Ovary (tissue), 9 donors: Measurements from ENCODE around the gene AP3S2. TPM values are rescaled to one million over a fixed set of nuclear protein-coding genes. Genes with fewer than 3 reads are reported as not detected.

Source experiments
- DNase-seq, 5 donors: peaks; one replicate each; pipeline ENCODE4 v3.0.0-alpha.2; 2019 to 2020
- H3K27ac ChIP-seq, 2 donors: fragments of 200-600 bp; one replicate each; pipeline versions ENCODE4 v1.5.1 to v1.8.0; 2019 to 2022
- H3K27me3 ChIP-seq: fragments of 200-600 bp; one replicate; pipeline ENCODE4 v1.8.0; 2022
- H3K36me3 ChIP-seq: fragments of 200-600 bp; sonication (generic); one replicate; pipeline ENCODE4 v1.5.1; 2019
- H3K4me1 ChIP-seq: one replicate; pipeline ENCODE4 v1.8.1; 2013; ENCODE audit warnings: mild to moderate bottlenecking, moderate library complexity; ENCODE audit not compliant: insufficient read depth
- H3K4me3 ChIP-seq: fragments of 200-600 bp; sonication (generic); one replicate; pipeline ENCODE4 v1.5.1; 2017
- H3K9me3 ChIP-seq, 2 donors: fragments of 200-600 bp in 1 of 2; sonication (generic) in 1 of 2; one replicate each; pipeline versions ENCODE4 v1.5.1 to v1.8.1; 2013 to 2019; ENCODE audit warnings: mild to moderate bottlenecking in 1 of 2, moderate library complexity in 1 of 2
- EP300 ChIP-seq: sonication (generic); formaldehyde crosslinking; IDR thresholded peaks from one replicate; pipeline ENCODE4 v1.6.1; 2017; ENCODE audit warnings: antibody characterized with exemption
- POLR2A ChIP-seq: fragments of 450-650 bp; IDR thresholded peaks from one replicate; pipeline ENCODE4 v1.6.1; 2017; ENCODE audit warnings: antibody characterized with exemption, mild to moderate bottlenecking, moderate library complexity
- WGBS, 3 donors: extraction: QIAGEN DNeasy Blood & Tissue Kit in 1 of 3; methylation state at CpG; one replicate each; pipeline versions ENCODE4 v1.1.5 to v1.1.7; 2013 to 2017; 5-methylcytosine and 5-hydroxymethylcytosine counted together
- intact Hi-C, 4 donors: fragments of 100-400 bp; cut with DNase I; formaldehyde crosslinking; loops; one replicate each; pipeline versions ENCODE4 v1.11.0 to v1.15.1; 2022 to 2023
- polyA plus RNA-seq, 2 donors: library from polyadenylated mRNA; stranded (reverse); fragments of 200-250 nt in 1 of 2; fragments of 350-450 nt in 1 of 2; fragmentation: Illumina TruSeq in 1 of 2; extraction: RNeasy Lipid Tissue Mini Kit (QIAGEN cat#74804) in 1 of 2; gene quantifications; one replicate each; pipeline ENCODE4 v1.2.3, GENCODE V29; 2013 to 2014
- total RNA-seq, 7 donors: library from RNA; depleted of rRNA in 2 of 7; stranded (reverse); fragments of >200 nt in 2 of 7; fragmentation: NEBNext Ultra II Directional in 3 of 7; extraction: Animal tissue kit (Norgen Biotek cat#: 25700) in 3 of 7; gene quantifications; one replicate each; pipeline versions ENCODE4 v1.1.0 to v1.2.4, GENCODE V29; 2016 to 2023
- TF ChIP-seq, protein P1 (sequence below), 3 donors: fragments of 450-650 bp in 2 of 3; fragments of 200-600 bp in 1 of 3; IDR thresholded peaks; one replicate each; pipeline versions ENCODE4 v1.5.1 to v1.8.0; 2016 to 2022; ENCODE audit warnings: antibody characterized with exemption in 3 of 3, mild to moderate bottlenecking in 1 of 3
- donor health status: DM: no; HTN: no; CAD: no; lungs with moderate emphysema.
- donor health status: DM: no; HTN: no; CAD: no.
- donor health status: Bipolar disorder and iron deficiency.
- donor health status: DM: yes; HTN: yes; CAD: no.
- donor health status: DM: no; HTN: no; CAD: no.
- donor health status: DM: yes; HTN: yes; CAD: no.

Gene AP3S2
- total and polyA plus RNA-seq, 9 donors: 15.3 to 57.1 (median 30.7) TPM

DNA sequence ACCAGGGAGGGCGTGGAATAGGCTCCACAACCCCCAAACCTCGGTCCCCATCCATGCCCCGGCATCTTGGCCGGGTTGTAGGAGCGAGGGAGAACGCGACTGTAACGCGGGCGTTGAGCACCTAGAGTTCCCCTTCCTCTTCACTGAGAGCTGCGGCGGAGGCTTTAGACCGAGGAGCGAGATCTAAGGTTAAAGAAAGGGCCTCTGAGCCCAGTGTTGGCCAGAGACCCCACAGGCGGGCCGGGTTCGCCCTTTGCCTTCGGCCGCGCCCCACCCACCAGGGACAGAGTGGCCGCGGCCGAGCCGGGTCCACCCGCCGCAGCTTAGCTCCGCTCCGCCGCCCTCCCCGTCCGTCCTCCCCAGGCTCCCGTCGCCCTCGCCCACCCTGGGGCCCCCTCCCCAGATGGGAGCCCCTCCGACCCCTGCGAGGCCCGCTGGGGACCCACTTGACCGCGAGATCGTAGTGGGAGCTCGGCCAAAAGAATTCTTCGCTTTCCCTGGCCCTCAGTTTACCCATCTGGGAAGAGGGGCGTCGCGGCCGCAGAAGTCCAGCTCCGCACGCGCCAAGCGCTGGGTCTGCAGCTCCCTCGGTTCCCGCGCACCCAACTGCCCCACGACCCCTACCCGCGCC, 79.6 kb downstream of the AP3S2 start:
- Histone ChIP-seq H3K27ac (no peak overlapping the region), H3K9me3 (peaks cover 0 to 9% of the 10 kb centered on the region in 2 donors), H3K4me3 (peak overlapping the region; percentile 17), H3K27me3 (peaks cover 4% of the 10 kb centered on the region), H3K36me3 (no peaks in the 10 kb centered on the region), H3K4me1 (peaks cover 3% of the 10 kb centered on the region)
- TF ChIP-seq, protein P1, sequence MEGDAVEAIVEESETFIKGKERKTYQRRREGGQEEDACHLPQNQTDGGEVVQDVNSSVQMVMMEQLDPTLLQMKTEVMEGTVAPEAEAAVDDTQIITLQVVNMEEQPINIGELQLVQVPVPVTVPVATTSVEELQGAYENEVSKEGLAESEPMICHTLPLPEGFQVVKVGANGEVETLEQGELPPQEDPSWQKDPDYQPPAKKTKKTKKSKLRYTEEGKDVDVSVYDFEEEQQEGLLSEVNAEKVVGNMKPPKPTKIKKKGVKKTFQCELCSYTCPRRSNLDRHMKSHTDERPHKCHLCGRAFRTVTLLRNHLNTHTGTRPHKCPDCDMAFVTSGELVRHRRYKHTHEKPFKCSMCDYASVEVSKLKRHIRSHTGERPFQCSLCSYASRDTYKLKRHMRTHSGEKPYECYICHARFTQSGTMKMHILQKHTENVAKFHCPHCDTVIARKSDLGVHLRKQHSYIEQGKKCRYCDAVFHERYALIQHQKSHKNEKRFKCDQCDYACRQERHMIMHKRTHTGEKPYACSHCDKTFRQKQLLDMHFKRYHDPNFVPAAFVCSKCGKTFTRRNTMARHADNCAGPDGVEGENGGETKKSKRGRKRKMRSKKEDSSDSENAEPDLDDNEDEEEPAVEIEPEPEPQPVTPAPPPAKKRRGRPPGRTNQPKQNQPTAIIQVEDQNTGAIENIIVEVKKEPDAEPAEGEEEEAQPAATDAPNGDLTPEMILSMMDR (IDR thresholded peaks at IDR 0.05): no peak
- TF ChIP-seq POLR2A: no peak
- intact Hi-C loops: no loop called here
- no peak for DNase-seq
- WGBS, 3 donors: 7 to 16% (median 15%) methylated on average over 28 to 56 of the region's 56 CpGs

DNA sequence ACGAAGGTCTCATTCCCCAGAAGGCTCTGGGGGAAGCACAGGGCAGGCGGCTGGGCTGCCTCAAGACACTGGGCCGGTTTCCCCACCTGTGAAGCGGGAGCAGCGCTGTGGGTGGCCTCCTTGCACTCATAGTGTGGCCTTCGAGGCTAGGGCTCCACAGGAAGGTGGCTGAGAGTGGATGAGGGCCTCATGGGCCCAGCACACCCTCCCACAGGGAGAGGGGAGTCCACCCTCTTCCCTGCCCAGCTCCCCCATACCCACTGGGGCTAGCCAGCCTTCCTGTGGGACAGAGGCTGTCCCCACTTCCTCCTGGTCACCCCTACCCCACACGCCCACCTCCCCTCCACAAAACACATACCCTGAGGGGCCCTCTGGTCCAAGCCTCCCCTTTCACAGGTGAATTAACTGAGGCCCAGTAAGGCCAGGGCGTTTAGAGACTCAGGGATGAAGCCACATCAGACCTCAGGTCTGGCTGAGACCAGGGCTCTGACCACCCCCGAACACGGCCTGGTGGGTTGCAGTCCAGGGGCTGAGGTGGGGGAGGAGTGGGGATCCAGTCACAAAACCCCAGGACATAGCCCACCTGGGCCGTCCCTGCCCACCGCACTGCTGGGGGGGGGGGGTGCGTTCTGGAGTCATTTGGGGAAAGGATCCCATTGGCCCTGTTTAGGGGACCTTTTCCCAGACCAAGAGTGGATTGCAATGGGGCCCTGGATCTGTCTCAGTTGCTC, 80.2 kb downstream of the AP3S2 start:
- intact Hi-C loops: no loop called here
- DNase-seq: no peak
- no peak for TF ChIP-seq POLR2A
- TF ChIP-seq, protein P1 (IDR thresholded peaks at IDR 0.05): no peak
- TF ChIP-seq EP300: no peak
- Histone ChIP-seq H3K9me3 (peaks cover 0 to 9% of the 10 kb centered on the region in 2 donors), H3K36me3 (no peaks in the 10 kb centered on the region), H3K4me1 (peaks cover 3% of the 10 kb centered on the region), H3K4me3 (no peak overlapping the region), H3K27me3 (peaks cover 4% of the 10 kb centered on the region), H3K27ac (no peak overlapping the region)
- 73 to 78% (median 74%) methylated on average over 13 of the region's 13 CpGs for WGBS, 3 donors

DNA sequence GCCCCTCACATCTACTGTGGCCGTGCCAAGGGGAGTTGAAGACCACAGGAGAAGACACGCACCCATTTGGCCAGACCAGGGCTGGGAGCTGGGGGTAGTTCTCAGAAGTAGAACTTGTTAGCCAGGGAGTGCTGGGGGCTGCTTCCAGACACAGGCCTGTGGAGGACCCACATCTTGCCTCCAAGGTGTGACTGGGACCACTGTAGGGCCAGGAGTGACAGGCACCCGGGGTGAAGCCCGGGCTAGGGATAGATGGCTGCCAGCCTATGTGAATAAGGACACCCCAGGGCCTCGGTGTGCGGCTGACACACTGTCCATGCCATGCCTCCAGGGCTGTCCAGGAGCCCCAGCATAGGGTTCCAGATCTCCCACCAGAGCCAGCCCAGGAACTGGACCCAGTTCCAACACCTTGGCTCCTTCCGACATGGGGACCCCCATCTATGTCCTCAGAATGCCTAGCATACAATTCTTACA, 80.9 kb downstream of the AP3S2 start:
- H3K27me3 ChIP-seq: peaks cover 4% of the 10 kb centered on the region
- no peak for DNase-seq
- intact Hi-C loops: no loop called here
- H3K4me1 ChIP-seq: peaks cover 3% of the 10 kb centered on the region
- H3K9me3 ChIP-seq: peaks cover 0 to 9% of the 10 kb centered on the region in 2 donors
- no peaks in the 10 kb centered on the region for H3K36me3 ChIP-seq
- no peak overlapping the region for H3K27ac ChIP-seq
- H3K4me3 ChIP-seq: no peak overlapping the region
- TF ChIP-seq, protein P1 (IDR thresholded peaks at IDR 0.05): no peak
- TF ChIP-seq POLR2A (no peak), EP300 (no peak)
- 87 to 100% (median 98%) methylated on average over 7 of the region's 7 CpGs for WGBS, 3 donors

DNA sequence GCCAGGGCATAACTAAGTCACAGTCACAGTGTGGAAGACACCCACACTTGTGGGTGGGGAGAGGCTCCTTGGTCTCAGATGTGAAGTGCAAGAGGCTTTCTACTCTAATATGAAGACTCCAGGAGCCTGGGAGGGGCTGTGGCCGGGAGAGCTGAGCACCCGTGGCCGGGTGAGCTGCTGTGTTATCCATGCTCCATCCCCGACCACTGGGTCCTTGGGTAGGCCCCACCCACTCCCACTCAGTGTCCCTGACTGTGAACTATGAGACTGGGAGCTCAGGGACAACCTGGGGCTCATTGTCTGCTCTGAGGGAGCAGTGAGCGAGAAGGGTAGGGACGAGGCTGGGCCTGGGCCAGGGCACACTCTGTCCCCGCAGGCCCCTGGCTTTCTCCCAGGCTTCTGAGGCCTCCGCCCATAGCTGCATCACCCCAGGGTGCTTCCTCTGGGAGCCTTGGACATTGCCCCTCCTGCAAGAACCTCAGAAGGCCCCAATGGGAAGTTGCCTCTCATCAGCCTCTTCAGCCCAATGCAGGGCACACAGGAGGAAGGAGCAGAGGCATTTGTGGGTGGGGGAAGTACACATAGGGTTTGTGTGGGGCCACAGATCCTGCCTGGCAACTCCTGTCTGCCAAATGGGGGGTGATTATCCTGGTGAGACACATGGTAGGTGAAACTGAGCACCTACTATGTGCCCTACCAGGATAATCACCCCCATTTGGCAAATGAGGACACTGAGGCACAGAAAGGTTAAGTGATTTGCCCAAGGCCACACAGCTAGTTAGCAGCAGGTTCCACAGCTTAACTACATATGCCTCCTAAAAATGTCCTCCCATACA, 81.6 kb downstream of the AP3S2 start:
- TF ChIP-seq EP300 (no peak), POLR2A (no peak)
- TF ChIP-seq, protein P1 (IDR thresholded peaks at IDR 0.05): no peak
- H3K27ac ChIP-seq: no peak overlapping the region
- WGBS, 3 donors: 62 to 76% (median 68%) methylated on average over 8 of the region's 8 CpGs
- intact Hi-C loops: no loop called here
- no peak for DNase-seq
- H3K4me1 ChIP-seq: peaks cover 3% of the 10 kb centered on the region
- no peak overlapping the region for H3K4me3 ChIP-seq
- H3K9me3 ChIP-seq: peaks cover 0 to 9% of the 10 kb centered on the region in 2 donors
- H3K27me3 ChIP-seq: peaks cover 4% of the 10 kb centered on the region
- no peaks in the 10 kb centered on the region for H3K36me3 ChIP-seq
